Trophoblast cell (in vitro differentiated cells and primary cell): ENCODE measurements around the gene CRYL1.

Experiments used
- DNase-seq, 2 donors: peaks; one replicate each; pipeline ENCODE4 v3.0.0-alpha.2; 2016
- H2AFZ ChIP-seq: 2 replicates; pipeline ENCODE4 v1.6.1; 2013; ENCODE audit warnings: low read length, moderate library complexity, mild to moderate bottlenecking; ENCODE audit not compliant: insufficient read depth, poor library complexity
- H2AK5ac ChIP-seq: 2 replicates; pipeline ENCODE4 v1.6.1; 2013; ENCODE audit warnings: mild to moderate bottlenecking, low read length
- H2BK120ac ChIP-seq: 2 replicates; pipeline ENCODE4 v1.6.1; 2013; ENCODE audit warnings: low read length, mild to moderate bottlenecking, moderate library complexity; ENCODE audit not compliant: insufficient read depth, poor library complexity
- H2BK12ac ChIP-seq: 2 replicates; pipeline ENCODE4 v1.6.1; 2013; ENCODE audit warnings: mild to moderate bottlenecking, low read length, moderate library complexity
- H2BK5ac ChIP-seq: 2 replicates; pipeline ENCODE4 v1.6.1; 2013; ENCODE audit warnings: low read length, low read depth, moderate library complexity, mild to moderate bottlenecking; ENCODE audit not compliant: poor library complexity
- H3K14ac ChIP-seq: 2 replicates; pipeline ENCODE4 v1.6.1; 2013; ENCODE audit warnings: mild to moderate bottlenecking, low read length
- H3K18ac ChIP-seq: 2 replicates; pipeline ENCODE4 v1.6.1; 2013; ENCODE audit warnings: mild to moderate bottlenecking, low read length
- H3K23ac ChIP-seq: 2 replicates; pipeline ENCODE4 v1.6.1; 2013; ENCODE audit warnings: low read length
- H3K27ac ChIP-seq: 2 replicates; pipeline ENCODE4 v1.5.1; 2013; ENCODE audit warnings: low read depth, mild to moderate bottlenecking, inconsistent platforms, low read length, moderate library complexity
- H3K27me3 ChIP-seq: 2 replicates; pipeline ENCODE4 v1.6.1; 2013; ENCODE audit warnings: inconsistent platforms, mild to moderate bottlenecking, low read length, moderate library complexity; ENCODE audit not compliant: insufficient read depth
- H3K36me3 ChIP-seq, 2 experiments: 1 replicate in 1 of 2; 2 replicates in 1 of 2; pipeline ENCODE4 v1.6.1; 2013; ENCODE audit warnings: low read length in 2 of 2, mild to moderate bottlenecking in 2 of 2, moderate library complexity in 1 of 2; ENCODE audit not compliant: insufficient read depth in 2 of 2, control insufficient read depth in 1 of 2
- H3K4ac ChIP-seq: 2 replicates; pipeline ENCODE4 v1.6.1; 2013; ENCODE audit warnings: low read depth, mild to moderate bottlenecking, low read length, moderate library complexity
- H3K4me1 ChIP-seq, 2 experiments: 1 replicate in 1 of 2; 2 replicates in 1 of 2; pipeline ENCODE4 v1.6.1; 2013; ENCODE audit warnings: low read length in 2 of 2, mild to moderate bottlenecking in 2 of 2, moderate library complexity in 1 of 2; ENCODE audit not compliant: insufficient read depth in 2 of 2, control insufficient read depth in 1 of 2
- H3K4me2 ChIP-seq: 2 replicates; pipeline ENCODE4 v1.6.1; 2013; ENCODE audit warnings: inconsistent platforms, mild to moderate bottlenecking, low read length, moderate library complexity
- H3K4me3 ChIP-seq: 2 replicates; pipeline ENCODE4 v1.5.1; 2013; ENCODE audit warnings: mild to moderate bottlenecking, low read depth, low read length, inconsistent platforms
- H3K79me1 ChIP-seq: one replicate; pipeline ENCODE4 v1.6.1; 2013; ENCODE audit warnings: low read length
- H3K79me2 ChIP-seq: 2 replicates; pipeline ENCODE4 v1.6.1; 2013; ENCODE audit warnings: low read length, mild to moderate bottlenecking; ENCODE audit not compliant: control insufficient read depth, insufficient read depth, poor library complexity
- H3K9ac ChIP-seq: 2 replicates; pipeline ENCODE4 v1.6.1; 2013; ENCODE audit warnings: mild to moderate bottlenecking, low read length
- H3K9me3 ChIP-seq: 2 replicates; pipeline ENCODE4 v1.6.1; 2013; ENCODE audit warnings: low read depth, mild to moderate bottlenecking, control low read depth, inconsistent platforms, low read length; ENCODE audit not compliant: insufficient read depth
- H4K12ac ChIP-seq: 2 replicates; pipeline ENCODE4 v1.6.1; 2013; ENCODE audit warnings: low read depth, mild to moderate bottlenecking, low read length, moderate library complexity
- H4K8ac ChIP-seq: 2 replicates; pipeline ENCODE4 v1.6.1; 2013; ENCODE audit warnings: low read depth, mild to moderate bottlenecking, low read length, moderate library complexity
- H4K91ac ChIP-seq: one replicate; pipeline ENCODE4 v1.6.1; 2013; ENCODE audit warnings: low read depth, mild to moderate bottlenecking, low read length, moderate library complexity
- WGBS: extraction: QIAGEN DNeasy Blood & Tissue Kit; methylation state at CpG from one replicate; pipeline ENCODE4 v1.1.7; 2013; ENCODE audit warnings: missing lambda C conversion rate; ENCODE audit not compliant: insufficient read length, insufficient coverage; ENCODE audit errors: extremely low coverage; 5-methylcytosine and 5-hydroxymethylcytosine counted together

CRYL1 gene

GRCh38 chr13:20424949-20425348, 100.7 kb downstream of the CRYL1 start:
- no peaks in the 10 kb centered on the region for H3K27me3 ChIP-seq
- peak overlapping the region; percentile 45 for H2AK5ac ChIP-seq
- H2BK5ac ChIP-seq: no peak overlapping the region
- H3K27ac ChIP-seq: no peak overlapping the region
- H3K14ac ChIP-seq: no peak overlapping the region
- no peak overlapping the region for H3K4ac ChIP-seq
- H3K4me2 ChIP-seq: no peak overlapping the region
- no CpG with 5 or more reads among the region's 12 CpGs for WGBS
- H4K91ac ChIP-seq: peak overlapping the region; percentile 8
- DNase-seq: no peak
- H2AFZ ChIP-seq: no peak overlapping the region
- no peak overlapping the region for H2BK120ac ChIP-seq
- no peak overlapping the region for H3K18ac ChIP-seq
- peaks cover 9% of the 10 kb centered on the region for H3K79me1 ChIP-seq
- no peak overlapping the region for H3K4me3 ChIP-seq
- peak overlapping the region; percentile 54 for H2BK12ac ChIP-seq
- H3K23ac ChIP-seq: no peak overlapping the region
- H3K4me1 ChIP-seq: peaks cover 23 to 27% of the 10 kb centered on the region in 2 experiments
- no peak overlapping the region for H4K12ac ChIP-seq
- no peaks in the 10 kb centered on the region for H3K9me3 ChIP-seq
- no peak overlapping the region for H4K8ac ChIP-seq
- H3K9ac ChIP-seq: no peak overlapping the region
- no peaks in the 10 kb centered on the region for H3K79me2 ChIP-seq
- H3K36me3 ChIP-seq: peaks cover 0 to 2% of the 10 kb centered on the region in 2 experiments

- WGBS: no CpG with 5 or more reads among the region's 8 CpGs
- H3K36me3 ChIP-seq: peaks cover 0 to 2% of the 10 kb centered on the region in 2 experiments
- no peak overlapping the region for H3K23ac ChIP-seq
- H3K14ac ChIP-seq: peak overlapping the region; percentile 33
- H2BK5ac ChIP-seq: no peak overlapping the region
- H3K79me2 ChIP-seq: no peaks in the 10 kb centered on the region
- no peak overlapping the region for H3K4me2 ChIP-seq
- no peak overlapping the region for H3K4me3 ChIP-seq
- peak overlapping the region; percentile 93 for H2AK5ac ChIP-seq
- DNase-seq: no peak
- H3K9me3 ChIP-seq: no peaks in the 10 kb centered on the region
- H2BK12ac ChIP-seq: peak overlapping the region; percentile 84
- no peak overlapping the region for H3K9ac ChIP-seq
- no peak overlapping the region for H2AFZ ChIP-seq
- no peaks in the 10 kb centered on the region for H3K27me3 ChIP-seq
- H3K27ac ChIP-seq: no peak overlapping the region
- no peak overlapping the region for H3K18ac ChIP-seq
- H3K79me1 ChIP-seq: peaks cover 9% of the 10 kb centered on the region
- peaks cover 23 to 30% of the 10 kb centered on the region in 2 experiments for H3K4me1 ChIP-seq
- H4K91ac ChIP-seq: peak overlapping the region; percentile 62
- H2BK120ac ChIP-seq: peak overlapping the region; percentile 48
- no peak overlapping the region for H4K12ac ChIP-seq
- no peak overlapping the region for H3K4ac ChIP-seq
- H4K8ac ChIP-seq: peak overlapping the region; percentile 17
These were observed 101.2 kb downstream of the CRYL1 start for GRCh38 chr13:20424559-20424852.

GRCh38 chr13:20422362-20422761, 103.3 kb downstream of the CRYL1 start:
- no peak overlapping the region for H4K91ac ChIP-seq
- peaks cover 0 to 2% of the 10 kb centered on the region in 2 experiments for H3K36me3 ChIP-seq
- H3K23ac ChIP-seq: no peak overlapping the region
- H3K18ac ChIP-seq: no peak overlapping the region
- H2AK5ac ChIP-seq: no peak overlapping the region
- no peaks in the 10 kb centered on the region for H3K9me3 ChIP-seq
- no peak overlapping the region for H3K9ac ChIP-seq
- no peak for DNase-seq
- no CpG with 5 or more reads among the region's 4 CpGs for WGBS
- H3K27ac ChIP-seq: no peak overlapping the region
- peaks cover 22 to 31% of the 10 kb centered on the region in 2 experiments for H3K4me1 ChIP-seq
- no peaks in the 10 kb centered on the region for H3K79me2 ChIP-seq
- no peak overlapping the region for H3K4me2 ChIP-seq
- H4K12ac ChIP-seq: no peak overlapping the region
- H2BK5ac ChIP-seq: no peak overlapping the region
- H3K27me3 ChIP-seq: no peaks in the 10 kb centered on the region
- H2AFZ ChIP-seq: no peak overlapping the region
- no peak overlapping the region for H3K14ac ChIP-seq
- H3K4ac ChIP-seq: no peak overlapping the region
- no peak overlapping the region for H2BK120ac ChIP-seq
- no peak overlapping the region for H3K4me3 ChIP-seq
- no peak overlapping the region for H2BK12ac ChIP-seq
- H3K79me1 ChIP-seq: peaks cover 9% of the 10 kb centered on the region
- H4K8ac ChIP-seq: no peak overlapping the region

- no peak overlapping the region for H4K12ac ChIP-seq
- H4K8ac ChIP-seq: no peak overlapping the region
- no peak overlapping the region for H2AFZ ChIP-seq
- peaks cover 2% of the 10 kb centered on the region for H3K79me2 ChIP-seq
- H3K4ac ChIP-seq: no peak overlapping the region
- H3K4me1 ChIP-seq: peaks cover 19 to 25% of the 10 kb centered on the region in 2 experiments
- no peak overlapping the region for H3K23ac ChIP-seq
- H3K9ac ChIP-seq: no peak overlapping the region
- WGBS: no CpG with 5 or more reads among the region's 6 CpGs
- H2AK5ac ChIP-seq: no peak overlapping the region
- H3K4me2 ChIP-seq: no peak overlapping the region
- H3K4me3 ChIP-seq: no peak overlapping the region
- H3K27me3 ChIP-seq: no peaks in the 10 kb centered on the region
- H3K27ac ChIP-seq: no peak overlapping the region
- peaks cover 16% of the 10 kb centered on the region for H3K79me1 ChIP-seq
- H4K91ac ChIP-seq: no peak overlapping the region
- no peak overlapping the region for H2BK5ac ChIP-seq
- H3K18ac ChIP-seq: no peak overlapping the region
- no peak overlapping the region for H2BK12ac ChIP-seq
- H3K36me3 ChIP-seq: peaks cover 0 to 2% of the 10 kb centered on the region in 2 experiments
- H2BK120ac ChIP-seq: no peak overlapping the region
- H3K9me3 ChIP-seq: no peaks in the 10 kb centered on the region
- no peak overlapping the region for H3K14ac ChIP-seq
- DNase-seq: no peak
These were observed 104.7 kb downstream of the CRYL1 start for GRCh38 chr13:20420938-20421337.
